OCI-M2 (cell line): ENCODE results near the gene MREG.
"Not testable (repeated sequence)": the region's sequence is repeated elsewhere in the genome, so short reads cannot be mapped to it uniquely, and the experiment has no call there.

ENCODE experiments used
- DNase-seq: peaks from one replicate; lab custom pipeline; 2025; ENCODE audit not compliant: unreplicated experiment; lab: John Stamatoyannopoulos, UW

Gene MREG

DNA sequence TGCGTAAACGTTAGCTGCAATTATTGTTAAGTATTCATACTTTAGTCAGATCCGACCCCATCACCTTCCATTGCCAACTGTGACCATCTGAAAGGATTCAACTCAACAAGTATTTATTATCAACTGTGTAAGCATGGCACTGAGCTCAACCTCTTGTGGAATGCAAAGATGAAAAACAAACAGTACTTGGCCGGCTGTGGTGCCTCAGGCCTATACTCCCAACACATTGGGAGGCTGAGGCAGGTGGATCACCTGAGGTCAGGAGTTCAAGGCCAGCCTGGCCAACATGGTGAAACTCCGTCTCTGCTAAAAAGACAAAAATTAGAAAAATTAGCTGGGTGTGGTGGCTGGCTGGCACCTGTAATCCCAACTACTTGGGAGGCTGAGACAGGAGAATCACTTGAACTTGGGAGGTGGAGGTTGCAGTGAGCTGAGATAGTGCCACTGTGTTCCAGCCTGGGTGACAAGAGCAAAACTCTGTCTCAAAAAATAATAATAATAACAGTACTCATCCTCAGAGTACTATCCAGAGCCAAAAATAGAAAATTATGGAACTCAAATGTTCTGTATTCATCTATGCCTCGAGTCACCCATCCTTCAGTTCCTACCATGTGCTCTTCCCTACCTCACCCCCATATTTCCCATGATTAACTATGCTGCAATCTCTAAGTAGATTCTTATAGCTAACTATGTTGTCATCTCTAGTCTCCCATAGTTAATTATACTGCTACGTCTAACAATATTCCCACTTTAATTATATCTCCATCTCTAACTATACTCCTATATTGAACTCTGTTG is 8.6 kb upstream of the MREG start:
- DNase-seq, result no peak

DNA sequence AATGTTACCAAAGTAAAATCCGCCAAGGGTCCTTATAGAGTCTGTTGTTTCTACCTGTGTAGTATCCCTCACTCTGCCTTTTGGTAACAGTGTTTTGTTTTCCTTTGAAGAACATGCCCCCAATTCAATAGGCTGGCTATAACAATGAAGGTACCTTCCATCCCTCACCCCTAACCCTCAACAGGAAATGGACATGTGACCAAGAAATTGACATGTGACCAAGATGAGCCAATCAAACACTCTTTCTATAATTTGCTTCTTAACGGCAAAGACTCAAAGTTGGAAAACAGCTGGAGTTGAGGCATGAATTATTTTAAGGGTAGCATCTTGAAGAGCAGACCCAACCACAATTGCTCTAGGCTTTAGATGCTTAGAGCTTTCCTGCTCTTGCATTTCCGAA is 5.4 kb upstream of the MREG start:
- no peak for DNase-seq

DNA sequence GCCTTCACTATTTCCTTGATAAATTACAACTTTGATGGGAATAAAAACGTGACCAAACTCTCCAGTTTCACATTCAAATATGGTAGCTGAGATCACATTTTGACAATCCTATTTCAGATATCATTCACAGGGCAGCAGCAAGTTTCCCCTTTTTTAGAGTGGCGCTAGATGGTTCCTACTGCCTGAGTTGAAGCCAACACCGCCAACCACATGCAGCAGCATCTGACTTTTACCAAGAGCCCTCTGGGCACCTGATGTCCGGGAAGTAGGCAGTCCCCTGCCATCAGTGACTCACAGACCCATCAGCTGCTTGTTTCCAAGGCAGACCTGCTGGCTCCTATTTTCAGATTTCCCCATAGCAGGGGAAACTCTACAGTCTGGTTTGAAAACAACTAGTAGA is 4.0 kb upstream of the MREG start:
- no peak for DNase-seq

DNA sequence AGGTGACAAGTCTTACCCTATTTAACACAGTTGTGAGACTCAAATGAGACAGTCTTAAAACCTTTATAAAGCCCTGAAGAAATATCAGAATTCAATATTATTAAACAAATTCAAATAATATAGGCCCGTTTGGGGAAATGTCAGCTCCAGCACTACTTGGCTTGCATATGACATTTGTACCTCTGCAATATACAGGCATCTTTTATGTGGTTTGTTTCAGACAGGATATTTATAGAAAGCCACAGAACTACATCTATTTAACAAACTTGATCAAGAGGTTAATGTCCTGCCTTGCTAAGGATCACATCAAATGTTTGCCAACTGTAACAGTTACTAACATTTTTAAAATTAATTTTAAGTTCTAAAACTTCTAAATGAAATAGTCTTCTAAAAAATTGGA is 3.2 kb upstream of the MREG start:
- no peak for DNase-seq

DNA sequence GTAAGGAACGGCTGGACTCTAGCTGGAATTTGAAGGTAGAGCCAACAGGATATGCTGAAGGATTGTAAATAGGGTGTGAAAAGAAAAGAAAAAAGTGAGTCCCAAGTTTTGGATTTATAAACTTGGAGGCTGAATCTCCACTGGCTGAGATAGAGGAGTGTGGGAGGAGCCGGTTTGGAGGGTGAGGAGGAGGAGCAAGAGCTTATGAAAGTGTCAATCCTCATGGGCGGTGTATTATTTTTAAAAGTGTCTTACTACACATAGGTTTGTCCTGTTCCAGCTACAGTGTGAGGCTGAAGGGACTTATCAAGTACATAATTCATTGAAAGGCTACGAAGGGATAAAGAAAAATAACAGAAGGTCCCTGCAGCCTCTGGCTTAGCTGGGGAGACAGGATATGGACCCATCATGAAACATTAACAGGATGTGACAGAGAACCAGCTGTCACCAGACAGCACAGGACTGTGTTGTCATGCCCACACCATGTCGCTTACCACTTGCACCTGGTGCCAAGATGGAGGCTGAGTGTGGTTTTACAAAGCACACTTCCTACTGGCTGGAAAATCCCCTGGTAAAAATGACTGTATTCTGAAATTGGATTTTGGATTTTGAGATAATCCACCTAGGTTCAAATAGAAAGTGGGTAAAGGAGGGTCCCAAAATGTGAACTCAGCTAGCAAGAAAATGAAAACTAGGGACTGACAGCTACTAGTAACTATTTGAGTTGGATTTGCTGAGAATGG is 2.5 kb upstream of the MREG start:
- no peak for DNase-seq

DNA sequence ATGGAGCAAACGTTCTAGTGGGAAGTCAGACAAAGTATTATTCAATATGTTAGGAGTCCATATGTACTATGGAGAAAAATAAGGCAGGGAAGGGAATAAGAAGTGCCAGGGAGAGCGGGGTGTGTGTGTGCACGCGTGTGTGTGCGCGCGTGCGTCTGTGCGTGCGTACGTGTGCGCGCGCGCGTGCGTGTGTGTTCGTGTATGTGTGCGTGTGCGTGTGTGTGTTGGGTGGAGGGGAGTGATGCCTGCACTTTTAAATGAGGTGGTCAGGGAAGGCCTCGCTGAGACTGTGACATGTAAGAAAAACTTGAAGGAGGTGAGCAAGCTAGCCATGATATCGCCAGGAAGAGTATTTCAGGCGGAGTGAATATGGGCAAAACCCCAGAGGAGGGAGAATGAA is 1.6 kb upstream of the MREG start:
- DNase-seq, result no peak

DNA sequence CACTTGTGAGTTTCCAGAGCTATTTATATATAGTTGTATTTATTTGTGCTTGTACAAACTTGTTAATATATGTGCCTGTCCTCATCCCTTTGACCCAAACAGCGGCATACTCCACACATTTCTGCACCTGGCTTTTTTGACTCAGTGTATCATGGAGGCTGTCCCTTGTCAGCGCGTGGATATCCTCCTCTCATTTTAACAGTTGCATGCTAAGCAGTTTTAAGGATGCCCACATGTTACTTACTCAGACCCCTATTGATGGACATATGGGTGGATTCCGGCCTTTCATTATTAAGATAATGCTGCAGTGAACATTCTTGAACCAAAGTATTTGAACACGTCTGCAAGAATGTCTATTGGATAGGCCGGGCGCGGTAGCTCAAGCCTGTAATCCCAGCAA is 655 bp upstream of the MREG start:
- DNase-seq, result no peak

DNA sequence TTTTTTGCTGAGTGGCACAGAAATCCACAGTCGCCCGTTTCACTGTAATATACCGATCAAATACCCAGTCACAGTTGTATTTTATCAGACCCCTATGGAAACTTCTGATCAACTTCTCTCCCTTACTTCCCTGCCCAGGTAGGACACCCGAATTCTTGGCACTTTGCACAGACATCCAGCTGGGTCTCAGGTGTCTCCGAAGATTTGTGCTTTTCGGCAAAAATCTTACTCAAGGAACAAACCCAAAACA is 596 bp downstream of the MREG start:
- DNase-seq, result no peak

DNA sequence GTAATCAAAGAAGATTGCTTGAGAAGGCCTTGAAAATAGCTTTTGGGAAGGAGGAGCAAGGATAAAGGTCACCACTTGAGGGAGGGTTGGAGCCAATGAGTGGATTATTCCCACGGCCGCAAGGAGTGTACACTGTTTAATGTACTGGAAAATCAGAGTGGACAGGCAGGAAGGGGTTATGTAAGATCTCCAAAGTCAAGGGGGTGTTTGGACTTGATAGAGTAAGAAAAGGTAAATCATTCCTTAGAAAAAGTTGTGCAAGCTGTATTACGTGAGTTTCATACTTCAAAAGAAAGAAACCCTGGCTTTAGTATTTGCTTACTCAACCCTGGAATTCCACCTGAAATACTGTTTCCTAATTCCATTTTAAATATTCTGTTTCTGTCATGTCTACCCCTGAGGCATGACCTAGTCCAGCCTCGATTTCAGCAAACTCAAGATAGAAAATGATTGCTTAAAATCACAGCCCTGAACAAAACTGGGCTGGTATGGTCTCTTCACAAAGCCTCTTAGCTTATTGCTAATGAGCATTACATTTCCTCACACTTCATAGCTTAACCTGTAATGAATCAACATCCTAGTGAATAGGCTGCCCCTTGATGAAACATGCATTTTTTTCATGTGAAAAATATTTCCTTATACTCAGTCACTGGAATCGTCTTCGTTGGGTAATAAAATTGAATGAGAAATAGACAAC is 1.1 kb downstream of the MREG start:
- DNase-seq, result no peak

DNA sequence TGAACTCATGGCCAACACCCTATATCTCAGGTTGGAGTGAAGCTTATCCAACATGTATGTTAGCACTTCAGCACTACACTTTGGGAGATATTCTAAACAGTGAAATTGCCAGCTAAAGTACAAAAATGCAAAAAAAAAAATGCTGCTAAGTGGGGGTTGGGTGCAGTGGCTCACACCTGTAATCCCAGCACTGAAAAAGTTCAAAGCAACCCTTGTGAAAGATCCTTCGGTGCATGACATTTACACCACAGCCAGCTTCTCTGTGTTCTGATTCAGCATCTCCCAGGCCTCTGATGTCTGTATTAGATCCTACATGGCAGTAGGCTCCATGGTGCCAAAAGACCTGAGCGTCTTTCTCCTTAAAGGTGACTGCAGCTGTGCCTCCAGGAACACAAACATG is 4.1 kb downstream of the MREG start:
- DNase-seq, result not testable (repeated sequence)

DNA sequence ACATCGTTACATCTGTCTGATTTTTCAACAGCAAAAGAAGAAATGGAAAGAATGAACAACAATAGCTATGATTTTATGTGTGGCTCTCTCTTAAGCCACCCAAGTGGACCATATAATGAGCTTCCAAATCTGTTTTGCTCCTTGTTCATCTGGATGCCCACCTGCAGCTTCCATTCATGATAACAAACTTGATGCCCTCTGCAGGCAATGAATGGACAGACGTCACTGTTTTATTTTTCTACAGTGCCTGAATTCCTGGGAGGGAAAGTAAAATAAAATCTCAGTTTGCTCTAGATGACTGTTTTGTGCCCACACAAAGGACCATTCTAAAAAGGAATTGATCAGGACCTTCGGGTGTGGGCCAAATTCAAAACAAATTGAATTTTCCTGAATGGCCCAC is 5.0 kb downstream of the MREG start:
- no peak for DNase-seq

DNA sequence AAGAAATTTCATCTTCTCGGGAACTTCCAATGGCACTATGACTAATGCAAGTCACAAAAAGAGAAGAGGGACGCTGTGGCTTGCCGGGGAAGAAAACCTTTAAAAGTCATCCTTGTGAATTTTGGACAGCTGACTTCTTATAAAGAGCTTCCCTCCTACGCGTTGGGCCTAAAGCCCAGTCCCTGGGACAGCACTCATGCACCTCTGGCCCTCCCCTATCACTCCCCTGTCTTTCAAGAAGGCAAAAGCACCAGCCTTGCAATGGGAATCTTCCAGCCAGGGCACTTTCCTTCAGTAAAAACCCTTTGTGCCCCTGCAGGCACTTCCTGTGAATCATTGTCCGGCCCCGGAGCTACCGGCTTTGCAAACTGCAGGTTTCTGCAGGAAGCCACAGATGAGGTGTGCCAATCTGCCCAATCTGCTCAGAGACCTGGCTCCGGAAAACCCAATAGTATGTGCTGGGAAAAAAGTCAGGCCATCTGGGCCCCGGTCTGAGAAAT is 7.1 kb downstream of the MREG start:
- DNase-seq, result no peak

DNA sequence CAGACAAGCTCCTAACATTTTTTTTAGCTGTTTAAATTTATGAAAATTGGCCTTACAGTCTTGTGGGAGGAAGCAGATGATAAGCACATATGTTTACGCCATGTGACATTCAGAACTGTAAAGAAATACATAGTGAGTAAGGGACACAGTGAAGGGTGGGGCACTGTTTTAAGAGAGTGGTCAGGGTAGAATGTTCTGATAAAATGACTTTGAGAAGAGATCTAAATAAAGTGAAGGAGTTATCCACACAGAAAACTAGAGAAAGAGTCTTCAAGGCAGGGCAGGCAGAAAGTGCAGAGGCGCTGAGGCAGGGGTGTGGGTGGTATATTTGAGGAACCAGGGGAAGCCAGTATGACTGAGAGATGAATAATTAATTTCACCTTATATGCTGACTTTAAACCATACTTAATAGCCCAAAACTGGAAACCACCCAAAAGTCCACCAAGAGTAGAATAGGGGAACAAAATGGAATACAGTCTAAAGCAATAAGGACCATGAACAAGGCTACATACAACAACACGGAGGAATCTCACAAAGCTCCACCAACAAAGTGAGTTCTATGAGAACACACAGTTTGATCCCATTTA is 8.6 kb downstream of the MREG start:
- DNase-seq, result peak; percentile 82

DNA sequence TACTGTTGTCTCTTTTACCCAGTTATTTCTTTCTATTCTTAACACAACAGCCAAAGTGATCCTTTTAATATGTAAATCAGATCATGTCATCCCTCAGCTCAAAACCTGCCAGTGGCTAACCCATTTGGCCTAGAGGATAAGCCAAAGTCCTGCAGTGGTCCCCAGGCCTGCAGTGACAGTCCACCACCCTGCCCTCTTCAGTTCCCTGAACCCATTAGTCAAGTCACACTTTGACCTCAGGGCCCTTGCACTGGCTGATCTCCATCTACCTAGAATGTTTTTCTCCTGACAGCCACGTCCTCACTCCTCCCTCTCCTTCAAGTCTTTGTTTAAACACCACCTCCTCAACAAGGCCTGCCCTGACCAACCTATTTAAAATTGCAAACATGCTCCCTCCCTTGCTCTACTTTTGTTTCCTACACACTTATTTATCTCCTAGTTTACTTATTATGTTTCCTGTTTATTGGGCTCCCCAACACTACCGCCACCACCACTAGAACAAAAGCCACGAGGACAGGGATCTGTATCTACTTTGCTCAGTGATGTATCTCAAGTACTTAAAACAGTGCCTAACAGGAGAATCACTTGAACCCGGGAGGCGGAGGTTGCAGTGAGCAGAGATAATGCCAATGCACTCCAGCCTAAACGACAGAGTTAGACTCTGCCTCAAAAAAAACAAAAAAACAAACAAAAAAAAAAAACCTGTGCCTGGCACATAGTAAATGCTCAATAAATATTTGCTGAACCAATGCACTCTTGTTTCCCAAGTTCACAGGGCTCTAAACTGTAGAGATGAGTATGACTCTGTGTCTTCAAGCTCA is 9.3 kb downstream of the MREG start:
- DNase-seq, result no peak

DNA sequence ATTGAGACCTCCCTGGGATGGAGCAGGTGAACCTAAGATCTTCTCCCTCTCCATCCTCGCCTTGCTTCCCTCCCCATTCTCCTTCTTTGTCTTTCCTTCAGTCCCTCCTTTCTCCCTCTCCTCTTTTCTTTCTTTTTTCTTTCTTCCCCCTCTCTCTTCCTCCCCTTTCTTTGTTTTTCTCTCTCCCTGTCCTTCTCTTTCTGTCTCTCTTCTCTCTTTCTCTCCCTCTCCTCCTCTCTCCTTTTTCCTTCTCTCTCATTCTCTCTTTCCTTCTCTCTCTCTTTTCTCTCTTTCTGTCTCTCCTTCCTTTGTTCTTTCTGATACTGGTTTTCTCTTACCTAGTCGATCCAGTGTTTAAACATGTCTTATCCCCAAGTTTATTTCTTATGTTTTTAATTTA is 10.7 kb downstream of the MREG start:
- DNase-seq, result no peak

DNA sequence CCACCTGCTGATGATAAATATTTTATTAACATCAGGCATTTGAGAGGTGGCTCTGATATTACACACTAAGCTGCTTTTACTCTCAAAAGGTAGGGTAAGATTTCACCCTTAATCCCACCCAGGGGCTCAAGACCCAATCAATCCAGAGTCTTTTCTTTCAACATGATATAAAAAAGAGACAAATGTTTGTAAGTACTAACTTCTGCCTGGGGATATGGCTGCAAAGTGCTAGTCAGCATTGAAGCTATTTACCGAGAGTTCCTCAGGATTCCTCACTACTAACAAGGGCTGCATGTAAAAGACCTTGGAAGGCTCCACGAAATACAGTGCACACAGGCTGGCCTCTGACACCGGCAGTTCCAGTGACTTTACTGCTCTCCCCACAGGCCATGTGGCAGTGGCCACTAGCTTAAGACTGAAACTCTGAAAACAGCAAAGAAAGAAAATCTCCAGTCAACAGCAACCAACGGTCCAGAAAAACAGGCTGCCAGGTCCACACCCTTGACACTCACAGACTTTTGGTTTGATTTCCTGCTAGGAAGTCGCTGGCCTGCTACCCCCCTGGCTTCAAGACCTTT is 11.2 kb downstream of the MREG start:
- no peak for DNase-seq

DNA sequence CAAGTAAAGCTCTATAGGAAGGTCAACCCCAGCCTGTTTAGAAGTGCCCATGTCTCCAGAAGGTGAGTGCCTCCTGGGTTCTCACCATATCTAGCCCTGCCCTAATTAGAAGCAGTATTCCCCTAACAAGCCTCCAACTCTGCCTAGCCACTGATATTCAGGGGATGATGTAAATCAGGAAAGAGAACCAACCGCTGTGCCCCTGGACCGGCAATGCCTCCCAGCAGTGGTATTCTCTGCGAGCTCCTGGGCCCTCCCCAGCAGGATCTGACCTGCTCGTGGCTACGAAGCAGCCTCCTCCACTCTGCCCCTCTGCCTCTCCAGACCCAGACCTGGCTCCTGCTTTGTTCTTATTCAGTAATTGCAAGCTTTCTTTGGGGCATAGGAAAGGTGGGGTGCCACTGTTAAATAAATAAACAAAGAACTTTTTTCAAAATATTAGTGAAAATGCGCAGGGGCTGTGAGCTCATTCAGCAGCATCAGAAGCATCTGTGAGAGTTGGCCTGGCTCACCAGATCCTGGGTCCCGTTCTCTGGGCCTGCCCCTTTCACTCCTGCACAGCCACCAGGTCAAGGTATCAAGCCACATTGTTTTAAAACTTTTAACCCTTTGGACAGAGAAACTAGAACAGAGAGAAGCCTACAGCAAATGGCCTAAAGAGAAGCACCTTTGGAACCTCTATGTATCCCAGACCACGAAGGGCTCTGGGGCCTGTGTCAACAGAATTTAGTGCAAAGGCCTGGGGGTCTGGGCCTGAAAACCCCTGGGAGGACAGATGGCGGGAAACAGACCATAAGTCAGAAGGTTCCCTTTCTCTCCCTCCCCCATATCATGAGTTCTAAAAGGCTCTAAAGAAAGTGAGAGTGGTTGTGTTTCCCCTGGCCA is 11.9 kb downstream of the MREG start:
- DNase-seq, result no peak

DNA sequence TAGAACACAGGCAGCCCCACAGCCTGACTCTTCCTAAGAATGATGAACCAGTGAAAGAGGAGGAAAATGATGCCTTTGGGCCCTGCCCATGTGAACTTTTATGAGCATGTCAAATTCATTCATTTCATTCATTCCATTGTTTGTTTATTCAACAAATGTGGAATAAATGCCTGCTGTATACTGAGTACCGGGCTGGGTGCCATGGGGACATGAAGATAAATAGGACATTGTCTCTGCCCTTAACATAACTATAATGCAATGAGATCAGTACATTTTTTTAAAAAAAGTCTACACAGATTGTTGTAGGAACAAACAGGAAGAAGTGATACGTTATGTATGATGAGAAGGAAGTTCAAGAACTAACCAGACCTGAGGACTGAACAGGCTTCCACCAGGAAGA is 14.7 kb downstream of the MREG start:
- no peak for DNase-seq

DNA sequence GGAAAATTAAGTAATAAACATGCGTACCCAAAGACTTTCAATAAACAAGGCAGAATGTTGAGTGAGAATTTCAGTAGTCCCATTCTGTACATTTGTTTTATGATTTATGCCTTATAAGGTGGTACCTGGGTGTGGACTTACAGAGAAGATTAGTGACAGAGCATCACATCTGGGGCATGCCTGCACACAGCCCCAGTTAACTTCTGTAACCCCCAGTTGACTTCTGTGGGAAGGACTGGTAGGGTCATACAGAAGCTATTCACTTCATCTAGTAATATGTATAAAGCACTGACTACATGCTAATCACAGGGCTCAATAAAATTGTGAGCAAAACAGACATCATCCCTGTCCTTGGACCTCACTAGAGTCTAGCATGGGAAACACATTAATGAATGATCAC is 16.1 kb downstream of the MREG start:
- DNase-seq, result no peak

DNA sequence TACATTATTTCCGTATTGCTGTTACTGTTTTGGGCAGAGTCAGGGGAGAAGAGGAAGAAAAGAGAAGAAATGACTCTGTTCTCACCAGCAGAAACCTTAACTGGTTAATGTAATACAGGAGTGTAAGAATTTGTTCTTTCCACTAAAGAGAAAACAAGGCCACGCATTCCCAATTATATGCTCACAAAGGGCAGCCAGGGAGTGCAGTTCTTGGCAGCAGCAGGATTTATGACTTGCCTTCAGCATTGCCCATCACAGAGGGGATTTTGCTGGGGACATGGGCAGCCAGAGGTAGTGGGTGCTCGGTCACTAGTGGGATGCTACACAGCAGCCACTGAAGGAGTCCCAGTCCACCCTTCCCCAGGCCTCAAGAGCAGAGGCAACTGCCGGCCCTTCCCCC is 18.4 kb downstream of the MREG start:
- DNase-seq, result no peak
